HEK293 (cell line): ENCODE results near the gene ATXN1L.

Experiments
- CTCF ChIA-PET: fragments of 350-600 bp; formaldehyde crosslinking; extraction: SDS; loops from one replicate; lab custom pipeline; 2021; ENCODE audit warnings: antibody characterized with exemption; lab: Yijun Ruan, JAX
- POLR2A ChIA-PET: fragments of 300-600 bp; formaldehyde crosslinking; extraction: SDS; loops from one replicate; lab custom pipeline; 2020; ENCODE audit warnings: antibody characterized with exemption, inconsistent platforms; lab: Yijun Ruan, JAX
- H3K27ac ChIP-seq: fragments of 200-500 bp; sonication (Bioruptor generic); 2 replicates; pipeline ENCODE4 v1.5.1; 2014; ENCODE audit warnings: low read depth, low read length, control low read depth, inconsistent platforms; ENCODE audit errors: extremely low read depth
- H3K36me3 ChIP-seq, 2 experiments: fragments of 200-500 bp in 1 of 2; sonication (Bioruptor generic) in 1 of 2; 1 replicate in 1 of 2; 2 replicates in 1 of 2; pipeline ENCODE4 v1.5.1; 2014 to 2017; ENCODE audit warnings: inconsistent platforms in 2 of 2, low read length in 2 of 2; ENCODE audit not compliant: control insufficient read depth in 2 of 2, insufficient read depth in 1 of 2
- H3K4me1 ChIP-seq: fragments of 200-500 bp; sonication (Bioruptor generic); 2 replicates; pipeline ENCODE4 v1.5.1; 2014; ENCODE audit warnings: mild to moderate bottlenecking, low read length, inconsistent platforms; ENCODE audit not compliant: control insufficient read depth, insufficient read depth
- H3K4me3 ChIP-seq: 2 replicates; pipeline ENCODE4 v1.5.1; 2011; ENCODE audit warnings: low read depth, mild to moderate bottlenecking, control low read depth, low read length, moderate library complexity
- H3K9me3 ChIP-seq: fragments of 200-500 bp; sonication (Bioruptor generic); 2 replicates; pipeline ENCODE4 v1.5.1; 2014; ENCODE audit warnings: low read depth, low read length, inconsistent platforms; ENCODE audit not compliant: control insufficient read depth, insufficient read depth
- FEZF1 ChIP-seq: fragments of 450-650 bp; formaldehyde crosslinking; IDR thresholded peaks from 2 replicates; pipeline ENCODE4 v1.5.1; 2016; ENCODE audit warnings: missing biosample characterization, missing genetic modification characterization
- GLIS1 ChIP-seq: fragments of 450-650 bp; formaldehyde crosslinking; IDR thresholded peaks from 2 replicates; pipeline ENCODE4 v1.5.1; 2016; ENCODE audit warnings: missing biosample characterization, missing genetic modification characterization
- GLIS2 ChIP-seq: fragments of 450-650 bp; formaldehyde crosslinking; IDR thresholded peaks from 2 replicates; pipeline ENCODE4 v1.5.1; 2016; ENCODE audit warnings: missing biosample characterization, missing genetic modification characterization
- HOXD13 ChIP-seq: sonication (generic); formaldehyde crosslinking; IDR thresholded peaks from 2 replicates; pipeline ENCODE4 v1.8.0; 2022; ENCODE audit warnings: missing genetic modification reagents, borderline replicate concordance
- IKZF3 ChIP-seq: fragments of 450-650 bp; IDR thresholded peaks from 2 replicates; pipeline ENCODE4 v1.5.0; 2018; ENCODE audit warnings: missing biosample characterization, mild to moderate bottlenecking, missing genetic modification characterization, moderate library complexity
- KLF17 ChIP-seq: fragments of 450-650 bp; formaldehyde crosslinking; IDR thresholded peaks from 2 replicates; pipeline ENCODE4 v1.5.1; 2016; ENCODE audit warnings: missing biosample characterization, missing genetic modification characterization
- KLF7 ChIP-seq: fragments of 450-650 bp; formaldehyde crosslinking; IDR thresholded peaks from 2 replicates; pipeline ENCODE4 v1.5.1; 2016; ENCODE audit warnings: missing biosample characterization, missing genetic modification characterization, borderline replicate concordance
- MZF1 ChIP-seq: fragments of 450-650 bp; formaldehyde crosslinking; IDR thresholded peaks from 2 replicates; pipeline ENCODE4 v1.5.1; 2017; ENCODE audit warnings: missing biosample characterization, missing genetic modification characterization, borderline replicate concordance
- OVOL3 ChIP-seq: fragments of 450-650 bp; formaldehyde crosslinking; IDR thresholded peaks from 2 replicates; pipeline ENCODE4 v1.5.1; 2016; ENCODE audit warnings: missing biosample characterization, missing genetic modification characterization
- ZBTB10 ChIP-seq: fragments of 450-650 bp; formaldehyde crosslinking; IDR thresholded peaks from 2 replicates; pipeline ENCODE4 v1.5.1; 2016; ENCODE audit warnings: missing biosample characterization, missing genetic modification characterization
- ZNF10 ChIP-seq: fragments of 450-650 bp; formaldehyde crosslinking; IDR thresholded peaks from 2 replicates; pipeline ENCODE4 v1.5.1; 2017; ENCODE audit warnings: missing biosample characterization, missing genetic modification characterization
- ZNF18 ChIP-seq: fragments of 450-650 bp; formaldehyde crosslinking; IDR thresholded peaks from 2 replicates; pipeline ENCODE4 v1.5.1; 2016; ENCODE audit warnings: missing biosample characterization, missing genetic modification characterization
- ZNF211 ChIP-seq: fragments of 450-650 bp; formaldehyde crosslinking; IDR thresholded peaks from 2 replicates; pipeline ENCODE4 v1.5.1; 2016; ENCODE audit warnings: low read depth, missing biosample characterization, missing genetic modification characterization
- ZNF311 ChIP-seq: fragments of 450-650 bp; formaldehyde crosslinking; IDR thresholded peaks from 2 replicates; pipeline ENCODE4 v1.5.1; 2017; ENCODE audit warnings: missing biosample characterization, missing genetic modification characterization, borderline replicate concordance
- ZNF324 ChIP-seq: fragments of 450-650 bp; formaldehyde crosslinking; IDR thresholded peaks from 2 replicates; pipeline ENCODE4 v1.5.1; 2016; ENCODE audit warnings: missing biosample characterization, missing genetic modification characterization
- ZNF366 ChIP-seq: fragments of 450-650 bp; formaldehyde crosslinking; conservative IDR thresholded peaks from 2 replicates; pipeline ENCODE4 v1.5.1; 2016; ENCODE audit warnings: missing biosample characterization, missing genetic modification characterization
- ZNF548 ChIP-seq: fragments of 450-650 bp; formaldehyde crosslinking; IDR thresholded peaks from 2 replicates; pipeline ENCODE4 v1.5.1; 2016; ENCODE audit warnings: missing biosample characterization, missing genetic modification characterization
- ZNF610 ChIP-seq: fragments of 450-650 bp; formaldehyde crosslinking; IDR thresholded peaks from 2 replicates; pipeline ENCODE4 v1.5.1; 2016; ENCODE audit warnings: missing biosample characterization, missing genetic modification characterization, borderline replicate concordance
- ZNF626 ChIP-seq: fragments of 450-650 bp; sonication (Bioruptor Pico); formaldehyde crosslinking; IDR thresholded peaks from 2 replicates; pipeline ENCODE4 v1.5.1; 2018; ENCODE audit warnings: missing biosample characterization, missing genetic modification characterization, inconsistent platforms
- ZNF629 ChIP-seq: fragments of 450-650 bp; formaldehyde crosslinking; IDR thresholded peaks from 2 replicates; pipeline ENCODE4 v1.5.1; 2017; ENCODE audit warnings: missing biosample characterization, missing genetic modification characterization
- ZXDB ChIP-seq: fragments of 450-650 bp; formaldehyde crosslinking; IDR thresholded peaks from 2 replicates; pipeline ENCODE4 v1.5.1; 2016; ENCODE audit warnings: missing biosample characterization, missing genetic modification characterization
- TF ChIP-seq, protein P1 (sequence below): fragments of 450-650 bp; formaldehyde crosslinking; IDR thresholded peaks from 2 replicates; pipeline ENCODE4 v1.5.1; 2017; ENCODE audit warnings: missing biosample characterization, missing genetic modification characterization
- TF ChIP-seq, protein P2 (sequence below): fragments of 450-650 bp; formaldehyde crosslinking; IDR thresholded peaks from 2 replicates; pipeline ENCODE4 v1.5.1; 2016; ENCODE audit warnings: missing biosample characterization, missing genetic modification characterization
- TF ChIP-seq, protein P3 (sequence below): fragments of 450-650 bp; formaldehyde crosslinking; IDR thresholded peaks from 2 replicates; pipeline ENCODE4 v1.5.1; 2016; ENCODE audit warnings: missing biosample characterization, missing genetic modification characterization

ATXN1L gene

GRCh38 chr16:71894229-71894920 lies 48.6 kb downstream of the ATXN1L start:
- peaks cover 5 to 7% of the 10 kb centered on the region in 2 experiments; a peak in 2 of 3 replicates for H3K36me3 ChIP-seq
- CTCF ChIA-PET: interaction anchor here (0.7 kb wide), 1 partner anchor 19 kb away, joined by 3 read pairs; no protein-coding TSS in a partner anchor
- POLR2A ChIA-PET: interaction anchor here (1.0 to 6.0 kb wide), 8 partner anchors 9 to 86 kb away, joined by 3 to 51 read pairs (median 4); partner anchors contain the start of genes AP1G1 and ZNF821
- 0 out of 2 replicates have a peak, but pooled peaks cover 2% of the 10 kb centered on the region for H3K4me1 ChIP-seq
- peak overlapping the region; percentile 55 for H3K4me3 ChIP-seq
- H3K9me3 ChIP-seq: no peaks in the 10 kb centered on the region
- H3K27ac ChIP-seq: peak overlapping the region; percentile 83
- TF ChIP-seq ZXDB (peak; percentile 18; the same call in 1 of the 2 replicates), KLF7 (tag by site-specific recombination) (no peak), ZBTB10 (tag by site-specific recombination) (no peak), MZF1 (no peak), ZNF324 (tag by site-specific recombination) (no peak), OVOL3 (tag by site-specific recombination) (no peak), GLIS1 (tag by site-specific recombination) (no peak), HOXD13 (CRISPR knock-in tag) (no peak), FEZF1 (tag by site-specific recombination) (no peak), ZNF626 (tag by site-specific recombination) (no peak), ZNF366 (tag by site-specific recombination) (no peak), ZNF610 (no peak), KLF17 (no peak), ZNF18 (no peak), IKZF3 (tag by site-specific recombination) (no peak), ZNF10 (tag by site-specific recombination) (no peak), GLIS2 (tag by site-specific recombination) (no peak), ZNF311 (tag by site-specific recombination) (no peak), ZNF629 (tag by site-specific recombination) (peak; percentile 71), ZNF548 (tag by site-specific recombination) (no peak), ZNF211 (no peak)
- TF ChIP-seq, protein P1, sequence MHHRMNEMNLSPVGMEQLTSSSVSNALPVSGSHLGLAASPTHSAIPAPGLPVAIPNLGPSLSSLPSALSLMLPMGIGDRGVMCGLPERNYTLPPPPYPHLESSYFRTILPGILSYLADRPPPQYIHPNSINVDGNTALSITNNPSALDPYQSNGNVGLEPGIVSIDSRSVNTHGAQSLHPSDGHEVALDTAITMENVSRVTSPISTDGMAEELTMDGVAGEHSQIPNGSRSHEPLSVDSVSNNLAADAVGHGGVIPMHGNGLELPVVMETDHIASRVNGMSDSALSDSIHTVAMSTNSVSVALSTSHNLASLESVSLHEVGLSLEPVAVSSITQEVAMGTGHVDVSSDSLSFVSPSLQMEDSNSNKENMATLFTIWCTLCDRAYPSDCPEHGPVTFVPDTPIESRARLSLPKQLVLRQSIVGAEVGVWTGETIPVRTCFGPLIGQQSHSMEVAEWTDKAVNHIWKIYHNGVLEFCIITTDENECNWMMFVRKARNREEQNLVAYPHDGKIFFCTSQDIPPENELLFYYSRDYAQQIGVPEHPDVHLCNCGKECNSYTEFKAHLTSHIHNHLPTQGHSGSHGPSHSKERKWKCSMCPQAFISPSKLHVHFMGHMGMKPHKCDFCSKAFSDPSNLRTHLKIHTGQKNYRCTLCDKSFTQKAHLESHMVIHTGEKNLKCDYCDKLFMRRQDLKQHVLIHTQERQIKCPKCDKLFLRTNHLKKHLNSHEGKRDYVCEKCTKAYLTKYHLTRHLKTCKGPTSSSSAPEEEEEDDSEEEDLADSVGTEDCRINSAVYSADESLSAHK (tag by site-specific recombination): no peak
- TF ChIP-seq, protein P2, sequence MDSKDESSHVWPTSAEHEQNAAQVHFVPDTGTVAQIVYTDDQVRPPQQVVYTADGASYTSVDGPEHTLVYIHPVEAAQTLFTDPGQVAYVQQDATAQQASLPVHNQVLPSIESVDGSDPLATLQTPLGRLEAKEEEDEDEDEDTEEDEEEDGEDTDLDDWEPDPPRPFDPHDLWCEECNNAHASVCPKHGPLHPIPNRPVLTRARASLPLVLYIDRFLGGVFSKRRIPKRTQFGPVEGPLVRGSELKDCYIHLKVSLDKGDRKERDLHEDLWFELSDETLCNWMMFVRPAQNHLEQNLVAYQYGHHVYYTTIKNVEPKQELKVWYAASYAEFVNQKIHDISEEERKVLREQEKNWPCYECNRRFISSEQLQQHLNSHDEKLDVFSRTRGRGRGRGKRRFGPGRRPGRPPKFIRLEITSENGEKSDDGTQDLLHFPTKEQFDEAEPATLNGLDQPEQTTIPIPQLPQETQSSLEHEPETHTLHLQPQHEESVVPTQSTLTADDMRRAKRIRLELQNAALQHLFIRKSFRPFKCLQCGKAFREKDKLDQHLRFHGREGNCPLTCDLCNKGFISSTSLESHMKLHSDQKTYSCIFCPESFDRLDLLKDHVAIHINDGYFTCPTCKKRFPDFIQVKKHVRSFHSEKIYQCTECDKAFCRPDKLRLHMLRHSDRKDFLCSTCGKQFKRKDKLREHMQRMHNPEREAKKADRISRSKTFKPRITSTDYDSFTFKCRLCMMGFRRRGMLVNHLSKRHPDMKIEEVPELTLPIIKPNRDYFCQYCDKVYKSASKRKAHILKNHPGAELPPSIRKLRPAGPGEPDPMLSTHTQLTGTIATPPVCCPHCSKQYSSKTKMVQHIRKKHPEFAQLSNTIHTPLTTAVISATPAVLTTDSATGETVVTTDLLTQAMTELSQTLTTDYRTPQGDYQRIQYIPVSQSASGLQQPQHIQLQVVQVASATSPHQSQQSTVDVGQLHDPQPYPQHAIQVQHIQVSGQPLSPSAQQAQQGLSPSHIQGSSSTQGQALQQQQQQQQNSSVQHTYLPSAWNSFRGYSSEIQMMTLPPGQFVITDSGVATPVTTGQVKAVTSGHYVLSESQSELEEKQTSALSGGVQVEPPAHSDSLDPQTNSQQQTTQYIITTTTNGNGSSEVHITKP (tag by site-specific recombination): no peak
- TF ChIP-seq, protein P3, sequence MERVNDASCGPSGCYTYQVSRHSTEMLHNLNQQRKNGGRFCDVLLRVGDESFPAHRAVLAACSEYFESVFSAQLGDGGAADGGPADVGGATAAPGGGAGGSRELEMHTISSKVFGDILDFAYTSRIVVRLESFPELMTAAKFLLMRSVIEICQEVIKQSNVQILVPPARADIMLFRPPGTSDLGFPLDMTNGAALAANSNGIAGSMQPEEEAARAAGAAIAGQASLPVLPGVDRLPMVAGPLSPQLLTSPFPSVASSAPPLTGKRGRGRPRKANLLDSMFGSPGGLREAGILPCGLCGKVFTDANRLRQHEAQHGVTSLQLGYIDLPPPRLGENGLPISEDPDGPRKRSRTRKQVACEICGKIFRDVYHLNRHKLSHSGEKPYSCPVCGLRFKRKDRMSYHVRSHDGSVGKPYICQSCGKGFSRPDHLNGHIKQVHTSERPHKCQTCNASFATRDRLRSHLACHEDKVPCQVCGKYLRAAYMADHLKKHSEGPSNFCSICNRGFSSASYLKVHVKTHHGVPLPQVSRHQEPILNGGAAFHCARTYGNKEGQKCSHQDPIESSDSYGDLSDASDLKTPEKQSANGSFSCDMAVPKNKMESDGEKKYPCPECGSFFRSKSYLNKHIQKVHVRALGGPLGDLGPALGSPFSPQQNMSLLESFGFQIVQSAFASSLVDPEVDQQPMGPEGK (tag by site-specific recombination): peak; percentile 8; the same call in 1 of the 2 replicates
